Activated effector memory CD4-positive, alpha-beta T cell treated with anti-CD3 and anti-CD28 coated beads, Interleukin-2, amount 50 U/mL, for 16 hours (primary cell): Measurements from ENCODE around the gene SLC9A5.

Source experiments
- DNase-seq: peaks from one replicate; pipeline ENCODE4 v3.0.0-alpha.2; 2020

The SLC9A5 gene

DNA sequence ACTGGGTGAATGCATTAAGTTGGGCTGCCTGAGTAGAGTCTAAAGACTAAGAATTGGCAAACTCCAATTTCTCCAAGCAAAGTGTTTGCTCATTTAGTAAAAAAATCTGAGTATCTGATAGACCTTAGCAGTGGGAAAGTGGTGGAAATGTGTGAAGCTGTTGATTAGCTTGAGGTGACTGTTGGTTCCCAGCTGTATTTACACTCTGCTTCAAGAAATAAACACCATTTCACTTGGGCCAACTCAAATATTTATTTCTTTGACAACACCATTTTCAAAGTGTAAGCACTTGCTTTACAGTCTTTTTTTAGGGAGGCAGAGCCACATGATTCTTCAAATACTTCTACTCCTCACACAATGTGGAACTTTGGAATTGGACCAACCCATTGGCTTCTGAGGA, 69.1 kb downstream of the SLC9A5 start:
- no peak for DNase-seq
